Activated T-cell treated with anti-CD3 and anti-CD28 coated beads for 4 hours (primary cell): ENCODE measurements around the gene LRP1-AS.
A peak's percentile ranks its signal among the peaks of the same experiment; 100 is the strongest.

ENCODE experiments used
- DNase-seq: peaks from one replicate; pipeline ENCODE4 v3.0.0-alpha.2; 2020

Gene LRP1-AS

DNA sequence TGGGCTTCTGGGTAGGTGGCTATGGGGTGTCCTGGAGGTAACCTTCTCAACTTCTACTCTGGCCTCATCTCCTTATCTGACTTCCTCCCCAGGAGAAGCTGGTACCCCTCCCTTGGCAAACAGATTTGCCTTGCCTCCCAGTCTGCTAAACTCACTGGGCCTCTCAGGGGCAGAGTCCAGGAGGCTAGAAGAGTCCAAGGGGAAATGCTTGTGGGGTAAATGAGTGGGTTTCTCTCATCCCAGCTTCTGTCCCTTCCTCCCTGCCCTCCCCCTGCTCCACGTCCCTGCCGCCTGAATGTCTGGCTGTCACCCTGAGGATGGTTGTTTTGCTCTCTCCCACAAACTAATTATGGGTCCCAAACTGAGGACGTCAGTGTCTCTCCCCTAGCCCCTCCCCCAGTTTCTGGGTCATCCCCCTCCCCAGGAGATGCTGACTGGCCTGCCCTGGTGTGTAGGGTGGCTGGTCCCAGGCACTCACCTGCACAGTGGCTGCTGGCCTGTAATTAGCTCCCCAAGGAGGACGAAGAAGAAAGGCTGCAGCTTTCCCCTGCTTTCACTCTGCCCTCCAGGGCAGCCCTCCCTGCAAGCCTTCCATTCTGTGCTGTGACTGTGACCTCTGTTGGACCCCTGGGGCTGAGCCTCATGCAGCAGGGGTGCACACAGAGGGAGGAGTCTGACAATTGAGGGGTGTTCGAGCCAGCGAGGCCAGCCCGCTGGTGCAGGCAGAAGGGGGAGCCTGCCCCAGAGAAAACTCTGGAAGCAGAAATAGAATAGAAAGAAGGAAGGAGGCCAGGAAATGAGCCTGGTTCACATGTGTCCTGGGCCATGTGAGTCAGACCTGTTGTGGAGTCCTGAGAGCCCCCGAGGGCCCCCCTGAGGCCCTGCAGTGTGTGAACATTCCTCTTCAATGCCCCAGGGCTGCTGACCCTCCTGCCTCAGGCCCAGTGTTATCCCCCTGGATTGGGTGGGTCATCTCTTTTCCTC lies at the start of gene LRP1-AS:
TSS of gene LRP1-AS (minus strand) at position 659 of the 984 bp plus-strand sequence.
- DNase-seq: no peak

DNA sequence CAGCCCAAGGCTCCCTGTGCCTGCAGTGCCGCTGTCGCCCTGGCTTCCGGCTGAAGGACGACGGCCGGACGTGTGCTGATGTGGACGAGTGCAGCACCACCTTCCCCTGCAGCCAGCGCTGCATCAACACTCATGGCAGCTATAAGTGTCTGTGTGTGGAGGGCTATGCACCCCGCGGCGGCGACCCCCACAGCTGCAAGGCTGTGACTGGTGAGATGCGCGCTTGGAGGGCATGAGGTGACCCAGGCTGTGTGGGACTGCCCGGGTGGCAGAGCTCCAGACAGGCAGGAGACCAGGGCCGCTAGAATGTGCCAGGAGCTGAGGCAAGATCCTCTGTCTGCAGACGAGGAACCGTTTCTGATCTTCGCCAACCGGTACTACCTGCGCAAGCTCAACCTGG lies 49.5 kb upstream of the LRP1-AS start:
- no peak for DNase-seq

DNA sequence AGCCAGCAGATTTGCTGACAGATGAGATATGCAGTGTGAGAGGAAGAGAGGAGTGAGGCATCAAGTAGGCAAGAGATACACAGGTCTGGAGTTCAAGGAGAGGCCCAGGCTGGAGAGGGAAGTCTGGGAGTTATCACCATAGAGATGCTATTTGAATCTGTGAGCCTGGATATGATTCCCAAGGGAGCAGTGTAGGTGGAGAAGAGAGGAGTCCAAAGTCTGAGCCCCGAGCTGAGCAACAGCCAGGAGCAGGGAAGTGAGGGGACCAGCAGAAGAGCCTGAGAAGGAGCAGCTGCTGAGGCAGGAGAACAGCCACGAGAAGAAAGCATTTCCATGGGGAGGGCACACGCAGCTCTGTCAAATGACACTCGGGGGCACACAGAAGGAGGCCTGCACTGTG lies 49.0 kb upstream of the LRP1-AS start:
- no peak for DNase-seq

- DNase-seq: no peak
Observed at GRCh38 chr12:57195611-57196371, 48.4 kb upstream of the LRP1-AS start.

GRCh38 chr12:57195186-57195585 lies 47.8 kb upstream of the LRP1-AS start:
- DNase-seq: no peak

- no peak for DNase-seq
Observed at GRCh38 chr12:57194253-57194652, 46.8 kb upstream of the LRP1-AS start.

GRCh38 chr12:57193706-57194245 lies 46.4 kb upstream of the LRP1-AS start:
- DNase-seq: no peak

GRCh38 chr12:57192920-57193319 lies 45.5 kb upstream of the LRP1-AS start:
- DNase-seq: no peak

GRCh38 chr12:57191410-57191809 lies 44.0 kb upstream of the LRP1-AS start:
- DNase-seq: no peak

DNA sequence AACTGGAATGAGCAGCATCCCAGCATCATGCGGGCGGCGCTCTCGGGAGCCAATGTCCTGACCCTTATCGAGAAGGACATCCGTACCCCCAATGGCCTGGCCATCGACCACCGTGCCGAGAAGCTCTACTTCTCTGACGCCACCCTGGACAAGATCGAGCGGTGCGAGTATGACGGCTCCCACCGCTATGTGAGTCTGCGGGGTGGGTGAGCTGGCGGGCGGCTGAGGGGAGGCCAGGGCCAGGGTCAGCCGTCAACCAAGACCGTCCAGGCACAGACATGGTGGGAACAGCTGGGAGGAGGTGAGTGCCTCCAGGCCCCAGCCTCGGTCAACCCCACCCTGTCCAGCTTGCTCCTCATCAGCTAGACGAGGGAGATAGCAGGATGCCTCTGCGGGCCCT lies 43.4 kb upstream of the LRP1-AS start:
- DNase-seq: no peak

GRCh38 chr12:57190037-57190436 lies 42.6 kb upstream of the LRP1-AS start:
- DNase-seq: no peak

DNA sequence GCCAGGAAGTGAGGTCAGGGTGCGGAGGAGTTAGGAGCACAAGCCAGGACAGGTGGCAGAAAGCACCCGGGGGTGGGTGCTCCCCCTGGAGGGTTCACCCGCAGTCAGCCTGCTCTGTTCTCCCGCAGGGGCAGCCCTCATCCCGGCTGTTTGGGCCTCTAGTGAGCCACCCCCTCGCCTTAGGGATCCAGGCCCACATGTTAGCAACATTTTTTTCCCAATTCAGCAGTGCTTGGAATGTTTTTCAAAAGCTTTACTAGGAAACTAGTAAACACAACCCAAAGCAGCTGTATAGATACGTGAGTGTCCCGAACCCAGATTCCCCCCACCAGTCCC lies 40.6 kb upstream of the LRP1-AS start:
- no peak for DNase-seq

DNA sequence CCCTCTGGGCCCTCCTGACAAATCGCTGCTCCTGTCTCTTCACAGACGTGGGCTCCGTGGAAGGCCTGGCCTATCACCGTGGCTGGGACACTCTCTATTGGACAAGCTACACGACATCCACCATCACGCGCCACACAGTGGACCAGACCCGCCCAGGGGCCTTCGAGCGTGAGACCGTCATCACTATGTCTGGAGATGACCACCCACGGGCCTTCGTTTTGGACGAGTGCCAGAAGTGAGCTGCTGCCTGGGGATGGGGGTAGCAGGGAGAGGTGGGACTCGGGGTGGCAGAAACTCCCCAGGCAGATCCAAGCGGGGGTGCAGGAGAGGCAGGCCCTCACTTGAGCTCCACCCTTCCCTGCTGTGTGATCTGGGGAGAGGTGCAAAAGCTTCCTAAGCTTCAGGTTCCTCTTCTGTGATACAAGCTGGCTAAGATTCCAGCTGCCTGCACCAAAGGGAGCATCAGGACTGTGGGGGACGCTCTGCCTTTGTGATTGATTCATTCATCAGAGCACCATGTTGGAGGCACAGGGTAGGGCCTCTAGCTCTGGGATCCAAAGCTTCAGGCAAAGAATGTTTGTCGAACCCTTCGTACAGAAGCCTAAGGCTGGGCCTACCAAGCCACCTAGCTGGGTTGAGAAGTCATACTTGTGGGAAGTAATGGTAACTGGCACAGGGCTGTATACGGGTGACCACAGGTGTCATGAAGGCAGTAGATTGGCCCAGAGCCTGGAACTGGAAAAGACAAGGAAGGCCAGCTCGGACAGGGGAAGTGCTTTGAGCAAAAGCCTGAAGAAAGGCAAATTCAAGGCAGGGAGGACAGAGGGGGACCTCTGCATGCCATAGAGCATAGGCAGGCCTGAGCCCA lies 40.0 kb upstream of the LRP1-AS start:
- no peak for DNase-seq

DNA sequence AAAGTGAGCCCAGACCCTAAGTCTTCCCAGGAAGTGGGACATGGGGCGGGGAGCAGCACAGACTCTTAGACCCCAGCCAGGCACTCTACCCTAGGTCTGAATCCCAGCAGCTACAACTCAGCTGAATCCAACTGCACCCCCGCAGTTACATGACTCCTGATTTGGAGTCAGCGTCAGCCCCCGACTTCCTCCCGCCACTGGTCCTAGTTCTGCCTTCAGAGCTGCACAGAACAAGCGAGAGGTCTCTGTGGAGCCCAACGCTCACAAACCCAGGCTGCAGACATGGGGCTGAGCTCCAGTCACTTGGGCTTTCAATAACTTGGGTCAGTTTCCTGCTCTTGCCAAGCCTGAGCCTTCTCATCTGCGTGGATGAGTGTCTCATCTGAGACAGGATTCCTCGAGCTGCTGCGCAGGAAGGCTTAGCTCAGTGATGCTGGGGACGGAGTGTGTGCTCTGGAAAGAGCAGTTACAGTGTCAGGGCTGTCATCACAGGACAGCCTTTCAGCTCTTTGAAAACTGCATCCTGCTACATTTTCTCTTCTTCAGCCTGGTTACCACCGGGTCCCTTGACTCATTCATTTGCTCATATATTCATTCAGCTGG lies 38.6 kb upstream of the LRP1-AS start:
- no peak for DNase-seq

- DNase-seq: no peak
Observed at GRCh38 chr12:57185403-57185802, 38.0 kb upstream of the LRP1-AS start.

DNA sequence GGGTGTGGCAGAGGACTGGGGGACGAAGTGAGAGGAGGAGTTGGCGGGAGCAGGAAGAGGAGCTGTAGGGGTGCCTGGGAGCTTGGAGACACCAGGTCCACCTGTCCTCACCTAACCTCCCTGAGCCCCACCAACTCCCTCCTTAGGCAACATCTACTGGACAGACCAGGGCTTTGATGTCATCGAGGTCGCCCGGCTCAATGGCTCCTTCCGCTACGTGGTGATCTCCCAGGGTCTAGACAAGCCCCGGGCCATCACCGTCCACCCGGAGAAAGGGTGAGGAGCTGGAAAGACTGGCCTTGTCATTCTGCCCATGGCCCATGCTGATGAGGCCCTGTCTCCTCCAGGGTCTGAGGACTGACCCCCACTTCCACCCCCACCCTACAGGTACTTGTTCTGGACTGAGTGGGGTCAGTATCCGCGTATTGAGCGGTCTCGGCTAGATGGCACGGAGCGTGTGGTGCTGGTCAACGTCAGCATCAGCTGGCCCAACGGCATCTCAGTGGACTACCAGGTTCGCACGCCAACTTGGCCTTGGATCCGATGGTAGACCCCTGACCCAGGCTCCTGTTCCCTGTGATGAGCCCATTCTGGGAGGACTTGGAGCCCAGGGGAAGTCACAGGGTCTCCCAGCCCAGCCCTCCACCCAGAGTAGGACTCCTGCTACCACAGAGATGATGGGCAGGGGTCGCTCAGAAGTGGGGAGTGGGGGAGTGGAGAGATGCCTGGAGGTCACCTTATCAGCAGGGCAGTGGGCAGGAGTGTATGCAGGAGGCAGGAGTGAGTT lies 36.7 kb upstream of the LRP1-AS start:
- DNase-seq: no peak

GRCh38 chr12:57182918-57183575 lies 35.6 kb upstream of the LRP1-AS start:
- peak; percentile 77 for DNase-seq

DNA sequence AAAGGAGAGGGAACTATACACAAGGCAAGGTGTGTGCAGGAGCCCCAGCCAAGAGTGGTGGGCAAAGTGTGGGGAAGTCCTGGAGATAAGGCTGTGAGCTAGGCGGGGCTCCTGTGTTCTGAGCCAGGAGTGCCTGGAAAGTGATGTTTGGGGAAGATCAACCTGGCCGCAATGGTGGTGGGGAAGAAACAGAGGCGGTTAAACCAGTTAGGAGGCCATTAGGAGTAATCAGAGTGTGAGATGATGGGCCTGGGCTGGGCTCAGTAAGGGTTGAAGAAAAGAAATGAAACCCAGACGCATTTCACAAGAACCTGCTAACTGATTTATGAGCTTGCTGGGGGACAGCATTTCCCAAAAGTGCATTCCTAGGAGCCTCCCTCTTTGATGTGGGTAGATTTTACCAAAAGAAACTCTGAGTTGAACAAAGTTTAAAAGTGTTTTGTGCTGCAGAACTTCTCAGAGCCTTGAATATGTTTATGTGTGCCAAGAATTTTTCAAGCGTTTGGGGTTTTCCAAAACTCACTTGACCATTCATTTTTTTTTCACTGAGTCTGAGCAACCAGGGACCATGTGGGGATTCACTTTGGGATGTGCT lies 34.2 kb upstream of the LRP1-AS start:
- DNase-seq: no peak

DNA sequence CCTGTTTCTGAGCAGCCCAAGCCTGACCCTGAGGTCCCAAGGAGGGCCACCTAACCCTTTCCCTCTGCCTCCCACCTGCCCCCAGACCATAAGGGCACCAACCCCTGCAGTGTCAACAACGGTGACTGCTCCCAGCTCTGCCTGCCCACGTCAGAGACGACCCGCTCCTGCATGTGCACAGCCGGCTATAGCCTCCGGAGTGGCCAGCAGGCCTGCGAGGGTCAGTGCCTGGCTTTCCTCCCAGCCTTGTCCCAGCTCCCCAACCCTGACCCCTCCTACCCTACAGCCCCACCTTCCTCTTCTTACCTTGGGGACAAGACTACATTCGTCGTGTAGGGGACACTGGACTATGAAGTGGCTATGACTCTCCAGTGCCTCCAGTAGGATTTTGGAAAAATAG lies 33.7 kb upstream of the LRP1-AS start:
- no peak for DNase-seq

- no peak for DNase-seq
Observed at GRCh38 chr12:57180321-57180989, 33.0 kb upstream of the LRP1-AS start.
